ENCODE data around the gene TMUB1.

- TF ChIP-seq CTCF (IDR thresholded peaks at IDR 0.05) (no peak), POLR2AphosphoS5 (IDR thresholded peaks at IDR 0.05) (peak; percentile 34)
Observed at GRCh38 chr7:151080522-151081169, 2.6 kb downstream of the TMUB1 start, which contains the start of gene FASTK.

All from gastroesophageal sphincter (tissue), 3 donors.